CD1c-positive myeloid dendritic cell (primary cell): Measurements from ENCODE around the gene TTLL4.
A peak's percentile ranks its signal among the peaks of the same experiment; 100 is the strongest.

ENCODE experiments used
- DNase-seq: peaks from one replicate; pipeline ENCODE4 v3.0.0-alpha.2; 2016; ENCODE audit errors: extremely low spot score

The TTLL4 gene

GRCh38 chr2:218717262-218717661 is 6.6 kb downstream of the TTLL4 start:
- no peak for DNase-seq

DNA sequence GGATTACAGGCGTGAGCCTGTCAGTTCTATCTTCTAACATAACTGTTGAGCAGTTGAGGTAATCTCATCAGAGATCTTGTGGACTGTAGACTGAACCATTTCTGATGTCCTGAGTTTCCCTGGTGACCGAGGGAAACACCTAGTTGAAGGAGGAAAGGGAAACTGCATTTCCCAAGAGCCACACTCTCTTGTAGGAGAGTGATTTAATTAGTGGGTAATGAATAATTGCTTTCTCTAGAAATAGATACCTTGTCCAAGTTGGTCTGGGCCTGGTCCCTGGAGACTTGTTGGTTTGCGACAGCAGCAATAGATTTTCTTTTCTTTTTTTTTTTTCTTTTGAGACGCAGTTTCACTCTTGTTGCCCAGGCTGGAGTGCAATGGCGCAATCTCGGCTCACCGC is 7.4 kb downstream of the TTLL4 start:
- no peak for DNase-seq

DNA sequence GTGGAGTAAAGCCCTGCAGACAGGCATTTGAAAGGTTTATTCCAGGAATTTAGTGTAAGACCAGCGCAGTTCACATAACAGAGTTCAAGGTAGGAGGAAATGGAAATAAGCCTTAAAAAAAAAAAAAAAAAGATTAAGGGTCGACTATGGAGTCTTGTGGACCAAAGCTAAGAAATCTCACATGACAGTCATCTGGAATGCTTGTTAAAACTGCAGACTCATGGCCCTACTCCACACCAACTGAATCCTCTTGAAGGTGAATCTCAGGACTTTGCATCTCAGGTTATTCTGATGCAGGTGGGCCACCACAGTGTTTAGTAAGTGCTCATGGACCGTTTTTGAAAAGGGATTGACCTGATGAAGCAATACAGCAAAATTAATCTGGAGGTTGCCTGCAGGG is 8.8 kb downstream of the TTLL4 start:
- DNase-seq = no peak

- DNase-seq = no peak
Observed at GRCh38 chr2:218720048-218721041, 9.7 kb downstream of the TTLL4 start.

GRCh38 chr2:218721488-218721887 is 10.9 kb downstream of the TTLL4 start:
- DNase-seq = no peak

DNA sequence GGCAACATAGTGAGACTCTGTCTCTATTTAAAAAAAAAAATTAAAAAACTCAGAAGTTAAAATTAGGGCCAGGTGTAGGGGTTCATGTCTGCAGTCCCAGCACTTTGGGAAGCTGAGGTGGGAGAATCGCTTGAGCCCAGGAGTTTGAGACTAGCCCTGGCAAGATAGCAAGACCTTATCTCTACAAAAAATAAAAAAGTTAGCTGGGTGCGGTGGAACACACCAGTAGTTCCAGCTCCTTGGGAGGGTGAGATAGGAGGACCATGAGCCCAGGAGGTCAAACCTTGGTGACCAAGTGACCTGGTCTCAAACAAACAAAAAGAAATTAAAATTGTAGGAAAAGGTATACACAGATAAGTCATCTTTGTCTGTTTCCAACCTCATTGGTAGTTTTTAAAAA is 11.3 kb downstream of the TTLL4 start:
- DNase-seq = no peak

DNA sequence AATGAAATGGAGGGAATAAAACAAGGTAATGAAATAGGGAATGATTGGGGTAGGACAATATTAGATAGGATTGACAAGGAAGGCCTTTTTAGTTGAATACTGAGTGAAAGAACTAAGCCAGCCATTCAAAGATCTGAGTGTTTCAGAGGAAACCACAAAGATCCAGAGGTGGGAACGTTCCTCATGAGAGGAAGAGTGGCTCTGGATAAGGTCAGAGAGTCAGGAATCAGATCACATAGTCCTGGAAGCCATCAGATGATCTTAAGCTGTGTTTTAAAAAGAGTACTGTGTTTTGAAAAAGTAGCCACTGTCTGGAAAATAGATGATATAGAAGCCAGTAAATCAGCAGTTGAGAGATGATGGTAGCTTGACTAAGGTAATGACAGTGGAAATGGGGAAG is 11.8 kb downstream of the TTLL4 start:
- DNase-seq = no peak

DNA sequence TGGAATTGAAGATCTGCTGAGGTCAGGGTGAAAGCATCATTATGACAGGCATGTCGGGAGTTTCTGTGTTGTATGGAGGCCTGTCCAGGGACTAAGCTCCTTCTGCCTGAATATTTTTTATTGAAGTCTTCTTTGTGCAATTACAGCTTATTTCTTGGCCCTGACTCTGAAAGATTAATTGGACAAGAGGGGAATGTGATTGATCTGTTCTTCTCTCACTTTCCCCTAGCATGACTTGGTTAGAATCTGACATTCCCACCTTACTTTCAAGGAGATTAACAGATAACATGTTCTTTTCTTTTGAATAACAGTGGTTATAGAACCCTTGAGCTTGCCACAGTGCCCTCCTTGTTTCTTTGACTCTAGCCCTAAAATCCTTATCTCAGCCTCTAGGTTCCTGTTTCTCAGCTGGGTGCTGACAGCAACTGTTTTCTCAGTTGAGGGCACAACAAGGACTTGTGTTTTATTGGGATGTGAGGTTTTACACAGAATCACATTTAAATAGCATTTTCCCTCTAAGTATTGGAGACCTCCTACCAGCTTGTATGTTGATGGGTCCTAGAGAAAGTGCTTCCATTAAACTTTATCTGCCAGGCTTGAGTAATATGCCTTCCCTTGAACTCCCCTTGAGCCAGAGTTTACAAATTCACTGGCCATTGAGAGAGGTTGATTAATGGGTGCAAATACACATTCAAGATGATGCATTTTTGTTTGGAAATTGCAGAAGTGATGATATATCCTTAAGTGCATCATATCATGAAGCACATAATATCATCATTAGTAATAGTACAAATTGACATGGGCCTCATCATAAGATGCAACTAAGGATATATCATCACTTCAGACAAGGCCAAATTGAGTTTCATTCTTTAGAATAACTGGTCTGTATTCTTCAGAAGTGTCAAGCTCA is 12.5 kb downstream of the TTLL4 start:
- DNase-seq = no peak

GRCh38 chr2:218726004-218726574 is 15.5 kb downstream of the TTLL4 start:
- no peak for DNase-seq

GRCh38 chr2:218727502-218728165 is 17.0 kb downstream of the TTLL4 start:
- peak; percentile 73 for DNase-seq

DNA sequence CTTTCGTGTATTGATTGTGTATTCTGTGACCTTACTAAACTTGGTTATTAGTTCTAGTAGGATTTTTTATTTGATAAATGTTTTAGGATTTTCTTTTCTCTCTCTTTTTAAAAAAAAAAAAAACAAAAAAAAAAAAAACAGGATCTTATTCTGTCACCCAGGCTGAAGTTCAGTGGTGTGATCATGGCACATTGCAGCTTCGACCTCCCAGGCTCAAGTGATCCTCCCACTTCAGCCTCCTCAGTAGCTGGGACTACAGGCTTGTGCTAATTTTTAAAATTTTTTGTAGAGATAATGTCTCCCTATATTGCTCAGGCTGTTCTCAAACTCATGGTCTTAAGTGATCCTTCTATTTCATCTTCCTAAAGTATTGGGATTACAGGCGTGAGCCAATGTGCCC is 19.0 kb downstream of the TTLL4 start:
- DNase-seq = no peak

GRCh38 chr2:218732052-218732760 is 21.6 kb downstream of the TTLL4 start:
- no peak for DNase-seq

- peak; percentile 65 for DNase-seq
Observed at GRCh38 chr2:218732761-218733158, 22.1 kb downstream of the TTLL4 start.

- peak; percentile 93 for DNase-seq
Observed at GRCh38 chr2:218733171-218734021, 22.8 kb downstream of the TTLL4 start.

- DNase-seq = no peak
Observed at GRCh38 chr2:218734190-218734975, 23.7 kb downstream of the TTLL4 start.

DNA sequence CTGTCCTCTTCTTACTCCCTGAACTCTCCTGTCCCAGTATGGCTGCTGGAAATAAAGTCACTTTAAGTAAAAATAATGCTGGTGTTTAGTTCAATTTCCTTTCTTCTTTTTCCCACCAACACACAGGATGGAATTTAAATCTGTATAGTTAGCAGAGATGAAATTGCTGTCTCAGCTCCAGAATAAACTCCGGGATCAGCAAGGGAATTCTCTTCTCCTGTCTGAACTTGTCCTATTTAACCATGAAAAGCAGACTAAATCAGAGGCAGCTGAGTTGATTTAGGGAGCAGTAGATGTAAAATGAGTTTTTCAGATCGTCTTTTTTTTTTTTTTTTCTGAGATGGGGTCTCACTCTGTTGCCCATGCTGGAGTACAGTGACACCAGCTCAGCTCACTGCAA is 25.9 kb downstream of the TTLL4 start:
- DNase-seq = no peak

DNA sequence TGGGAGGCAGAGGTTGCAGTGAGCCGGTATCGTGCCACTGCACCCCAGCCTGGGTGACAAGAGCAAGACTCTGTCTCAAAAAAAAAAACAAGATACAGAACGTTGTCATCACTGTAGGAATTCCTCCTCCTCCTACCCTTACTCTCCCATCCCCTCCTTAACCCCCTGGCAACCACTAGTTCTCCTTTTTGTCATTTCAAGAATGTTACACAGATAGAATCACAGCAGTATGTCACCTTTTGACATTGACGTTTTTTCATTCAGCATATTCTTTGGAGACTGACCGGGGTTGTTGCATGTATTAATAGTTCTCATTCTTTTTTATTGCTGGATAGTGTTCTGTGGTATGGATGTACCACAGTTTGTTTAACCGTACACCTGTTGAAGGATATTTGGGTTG is 32.4 kb downstream of the TTLL4 start:
- peak; percentile 77 for DNase-seq

DNA sequence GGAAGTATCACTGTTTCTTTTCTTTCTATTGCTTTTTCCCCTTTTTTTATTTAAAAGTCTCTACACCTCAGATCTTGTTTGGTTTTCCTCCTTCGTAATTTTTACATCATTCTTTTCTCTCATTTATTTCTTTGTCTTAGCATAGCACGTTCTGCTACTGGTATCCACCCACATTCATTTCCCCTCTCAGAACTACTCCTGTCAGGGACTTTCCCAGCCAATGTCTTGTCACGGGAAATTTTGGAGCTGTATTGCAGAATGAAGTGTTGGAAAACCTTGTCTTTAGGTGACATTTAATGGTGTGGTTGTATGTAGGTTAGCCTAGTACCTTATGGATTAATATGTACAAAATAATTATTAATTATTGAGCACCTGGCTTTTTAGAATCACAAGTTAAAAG is 34.0 kb downstream of the TTLL4 start:
- peak; percentile 87 for DNase-seq

DNA sequence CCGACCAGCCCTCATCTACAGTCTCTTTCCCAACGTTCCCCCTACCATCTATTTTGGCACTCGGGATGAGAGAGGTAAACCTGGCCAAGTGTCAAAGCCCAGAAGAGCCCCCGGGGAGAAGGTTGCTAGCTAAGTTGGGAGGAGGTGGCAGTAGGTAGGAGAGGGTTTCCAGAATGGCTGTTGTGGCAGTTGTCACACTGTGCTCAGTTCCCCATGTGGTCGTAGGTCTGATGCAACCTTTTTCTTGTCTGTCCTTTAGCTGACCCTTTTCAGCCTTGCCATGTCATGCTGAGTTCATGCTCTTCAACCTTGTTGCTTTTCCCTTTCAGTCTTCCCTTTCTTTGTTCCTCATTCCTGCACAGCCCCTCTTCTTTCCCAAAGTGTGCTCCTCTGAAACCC is 34.5 kb downstream of the TTLL4 start:
- DNase-seq = peak; percentile 92
